ENCODE results near the gene KCNK3.

KCNK3 gene

GRCh38 chr2:26692279-26692896, at the start of gene KCNK3:
KCNK3 (plus strand) TSS chr2:26692722; CDS start chr2:26692876, 154 bp downstream.
- Histone ChIP-seq H3K4me1 (ENCODE audit: insufficient read depth, low read length) (peaks cover 10% of the 10 kb centered on the region; the same call in 1 of the 2 replicates), H3K9me3 (ENCODE audit: control insufficient read depth, insufficient read depth, low read length) (no peaks in the 10 kb centered on the region), H3K36me3 (ENCODE audit: insufficient read depth, low read length) (no peaks in the 10 kb centered on the region), H3K9ac (ENCODE audit: low read depth, low read length) (peak within 1 kb of the TSS; percentile 33; the same call in 1 of the 2 replicates)

- no peak overlapping the region for H3K9ac ChIP-seq (ENCODE audit: low read depth, low read length)
Observed at GRCh38 chr2:26644188-26644835, 48.2 kb upstream of the KCNK3 start.

GRCh38 chr2:26645762-26646161, 46.8 kb upstream of the KCNK3 start:
- Histone ChIP-seq H3K36me3 (ENCODE audit: insufficient read depth, low read length) (no peaks in the 10 kb centered on the region), H3K9me3 (ENCODE audit: control insufficient read depth, insufficient read depth, low read length) (no peaks in the 10 kb centered on the region), H3K4me1 (ENCODE audit: insufficient read depth, low read length) (peaks cover 8% of the 10 kb centered on the region; the same call in 1 of the 2 replicates), H3K9ac (ENCODE audit: low read depth, low read length) (no peak overlapping the region)

More at GRCh38 chr2:26644188-26644835, 48.2 kb upstream of the KCNK3 start:
- Histone ChIP-seq H3K4me1 (ENCODE audit: insufficient read depth, low read length) (peaks cover 15% of the 10 kb centered on the region; the same call in 1 of the 2 replicates), H3K36me3 (ENCODE audit: insufficient read depth, low read length) (no peaks in the 10 kb centered on the region), H3K9me3 (ENCODE audit: control insufficient read depth, insufficient read depth, low read length) (no peaks in the 10 kb centered on the region)

GRCh38 chr2:26646986-26647672, 45.4 kb upstream of the KCNK3 start:
- Histone ChIP-seq H3K9me3 (ENCODE audit: control insufficient read depth, insufficient read depth, low read length) (no peaks in the 10 kb centered on the region), H3K36me3 (ENCODE audit: insufficient read depth, low read length) (no peaks in the 10 kb centered on the region), H3K9ac (ENCODE audit: low read depth, low read length) (no peak overlapping the region), H3K4me1 (ENCODE audit: insufficient read depth, low read length) (peaks cover 8% of the 10 kb centered on the region; the same call in 1 of the 2 replicates)

- H3K9ac ChIP-seq (ENCODE audit: low read depth, low read length) = no peak overlapping the region
- H3K36me3 ChIP-seq (ENCODE audit: insufficient read depth, low read length) = no peaks in the 10 kb centered on the region
- H3K9me3 ChIP-seq (ENCODE audit: control insufficient read depth, insufficient read depth, low read length) = no peaks in the 10 kb centered on the region
- peaks cover 8% of the 10 kb centered on the region; the same call in 1 of the 2 replicates for H3K4me1 ChIP-seq (ENCODE audit: insufficient read depth, low read length)
Observed at GRCh38 chr2:26647981-26648380, 44.5 kb upstream of the KCNK3 start.

- Histone ChIP-seq H3K9ac (ENCODE audit: low read depth, low read length) (no peak overlapping the region), H3K4me1 (ENCODE audit: insufficient read depth, low read length) (peaks cover 8% of the 10 kb centered on the region), H3K9me3 (ENCODE audit: control insufficient read depth, insufficient read depth, low read length) (no peaks in the 10 kb centered on the region), H3K36me3 (ENCODE audit: insufficient read depth, low read length) (no peaks in the 10 kb centered on the region)
Observed at GRCh38 chr2:26648516-26648915, 44.0 kb upstream of the KCNK3 start.

GRCh38 chr2:26649322-26649721, 43.2 kb upstream of the KCNK3 start:
- Histone ChIP-seq H3K36me3 (ENCODE audit: insufficient read depth, low read length) (no peaks in the 10 kb centered on the region), H3K9ac (ENCODE audit: low read depth, low read length) (no peak overlapping the region), H3K4me1 (ENCODE audit: insufficient read depth, low read length) (peaks cover 16% of the 10 kb centered on the region), H3K9me3 (ENCODE audit: control insufficient read depth, insufficient read depth, low read length) (no peaks in the 10 kb centered on the region)

GRCh38 chr2:26649992-26650712, 42.4 kb upstream of the KCNK3 start:
- Histone ChIP-seq H3K9me3 (ENCODE audit: control insufficient read depth, insufficient read depth, low read length) (no peaks in the 10 kb centered on the region), H3K36me3 (ENCODE audit: insufficient read depth, low read length) (no peaks in the 10 kb centered on the region), H3K4me1 (ENCODE audit: insufficient read depth, low read length) (peaks cover 18% of the 10 kb centered on the region), H3K9ac (ENCODE audit: low read depth, low read length) (no peak overlapping the region)

- H3K4me1 ChIP-seq (ENCODE audit: insufficient read depth, low read length) = peaks cover 22% of the 10 kb centered on the region
- H3K9ac ChIP-seq (ENCODE audit: low read depth, low read length) = no peak overlapping the region
- no peaks in the 10 kb centered on the region for H3K36me3 ChIP-seq (ENCODE audit: insufficient read depth, low read length)
- H3K9me3 ChIP-seq (ENCODE audit: control insufficient read depth, insufficient read depth, low read length) = no peaks in the 10 kb centered on the region
Observed at GRCh38 chr2:26650713-26651469, 41.6 kb upstream of the KCNK3 start.

- no peaks in the 10 kb centered on the region for H3K9me3 ChIP-seq (ENCODE audit: control insufficient read depth, insufficient read depth, low read length)
- H3K9ac ChIP-seq (ENCODE audit: low read depth, low read length) = no peak overlapping the region
- peaks cover 22% of the 10 kb centered on the region for H3K4me1 ChIP-seq (ENCODE audit: insufficient read depth, low read length)
- no peaks in the 10 kb centered on the region for H3K36me3 ChIP-seq (ENCODE audit: insufficient read depth, low read length)
Observed at GRCh38 chr2:26651470-26651771, 41.1 kb upstream of the KCNK3 start.

GRCh38 chr2:26651799-26652198, 40.7 kb upstream of the KCNK3 start:
- H3K4me1 ChIP-seq (ENCODE audit: insufficient read depth, low read length) = peaks cover 22% of the 10 kb centered on the region
- H3K9me3 ChIP-seq (ENCODE audit: control insufficient read depth, insufficient read depth, low read length) = no peaks in the 10 kb centered on the region
- no peak overlapping the region for H3K9ac ChIP-seq (ENCODE audit: low read depth, low read length)
- no peaks in the 10 kb centered on the region for H3K36me3 ChIP-seq (ENCODE audit: insufficient read depth, low read length)

GRCh38 chr2:26652361-26653041, 40.0 kb upstream of the KCNK3 start:
- H3K9me3 ChIP-seq (ENCODE audit: control insufficient read depth, insufficient read depth, low read length) = peaks cover 3% of the 10 kb centered on the region; the same call in 1 of the 2 replicates
- H3K4me1 ChIP-seq (ENCODE audit: insufficient read depth, low read length) = peaks cover 19% of the 10 kb centered on the region
- no peak overlapping the region for H3K9ac ChIP-seq (ENCODE audit: low read depth, low read length)
- H3K36me3 ChIP-seq (ENCODE audit: insufficient read depth, low read length) = no peaks in the 10 kb centered on the region

GRCh38 chr2:26653207-26654060, 39.1 kb upstream of the KCNK3 start:
- Histone ChIP-seq H3K9me3 (ENCODE audit: control insufficient read depth, insufficient read depth, low read length) (peaks cover 3% of the 10 kb centered on the region; the same call in 1 of the 2 replicates), H3K36me3 (ENCODE audit: insufficient read depth, low read length) (no peaks in the 10 kb centered on the region), H3K4me1 (ENCODE audit: insufficient read depth, low read length) (peaks cover 14% of the 10 kb centered on the region), H3K9ac (ENCODE audit: low read depth, low read length) (no peak overlapping the region)
